Effector memory CD4-positive, alpha-beta T cell (primary cell): ENCODE measurements around the gene GIPC2.
"Not testable (repeated sequence)": the region's sequence is repeated elsewhere in the genome, so short reads cannot be mapped to it uniquely, and the experiment has no call there.

Experiments used
- DNase-seq, 3 donors: peaks; one replicate each; pipeline ENCODE4 v3.0.0-alpha.2; 2020
- H3K27ac ChIP-seq: 2 replicates; pipeline ENCODE4 v1.7.0; 2013; ENCODE audit warnings: mild to moderate bottlenecking, low read length, moderate library complexity; ENCODE audit not compliant: insufficient read depth, poor library complexity, severe bottlenecking
- H3K27me3 ChIP-seq: replicated peaks from 2 replicates; pipeline ENCODE4 v1.7.0; 2013; ENCODE audit warnings: mild to moderate bottlenecking, low read length; ENCODE audit not compliant: insufficient read depth, control insufficient read depth, poor library complexity, severe bottlenecking
- H3K36me3 ChIP-seq: 2 replicates; pipeline ENCODE4 v1.7.0; 2013; ENCODE audit warnings: mild to moderate bottlenecking, low read length, moderate library complexity; ENCODE audit not compliant: control insufficient read depth, insufficient read depth
- H3K4me1 ChIP-seq: 2 replicates; pipeline ENCODE4 v1.7.0; 2013; ENCODE audit warnings: low read length, mild to moderate bottlenecking; ENCODE audit not compliant: control insufficient read depth, insufficient read depth, poor library complexity, severe bottlenecking
- H3K4me3 ChIP-seq: 2 replicates; pipeline ENCODE4 v1.7.0; 2013; ENCODE audit warnings: low read length, low read depth, mild to moderate bottlenecking; ENCODE audit not compliant: insufficient read depth, poor library complexity, severe bottlenecking
- H3K9me3 ChIP-seq: 2 replicates; pipeline ENCODE4 v1.7.0; 2013; ENCODE audit warnings: mild to moderate bottlenecking, low read length, moderate library complexity; ENCODE audit not compliant: control insufficient read depth

The GIPC2 gene

GRCh38 chr1:78061825-78062523 lies 16.2 kb downstream of the GIPC2 start:
- DNase-seq = no peak
- Histone ChIP-seq H3K36me3 (no peaks in the 10 kb centered on the region), H3K4me3 (no peak overlapping the region), H3K9me3 (no peaks in the 10 kb centered on the region), H3K4me1 (no peaks in the 10 kb centered on the region), H3K27ac (no peak overlapping the region), H3K27me3 (no peaks in the 10 kb centered on the region)

GRCh38 chr1:78064886-78065285 lies 19.1 kb downstream of the GIPC2 start:
- H3K36me3 ChIP-seq, DNase-seq, H3K4me1 ChIP-seq, H3K9me3 ChIP-seq, H3K4me3 ChIP-seq, H3K27me3 ChIP-seq, H3K27ac ChIP-seq: not testable (repeated sequence)

- H3K27me3 ChIP-seq = no peaks in the 10 kb centered on the region
- no peak for DNase-seq
- no peak overlapping the region for H3K27ac ChIP-seq
- H3K9me3 ChIP-seq = no peaks in the 10 kb centered on the region
- no peaks in the 10 kb centered on the region for H3K36me3 ChIP-seq
- no peak overlapping the region for H3K4me3 ChIP-seq
- H3K4me1 ChIP-seq = no peaks in the 10 kb centered on the region
Measured at GRCh38 chr1:78068681-78069283, 23.0 kb downstream of the GIPC2 start.

GRCh38 chr1:78069784-78070183 lies 24.0 kb downstream of the GIPC2 start:
- no peaks in the 10 kb centered on the region for H3K9me3 ChIP-seq
- H3K36me3 ChIP-seq = no peaks in the 10 kb centered on the region
- DNase-seq = no peak
- no peaks in the 10 kb centered on the region for H3K27me3 ChIP-seq
- H3K4me3 ChIP-seq = no peak overlapping the region
- no peaks in the 10 kb centered on the region for H3K4me1 ChIP-seq
- H3K27ac ChIP-seq = no peak overlapping the region

- no peak for DNase-seq
- Histone ChIP-seq H3K4me3 (no peak overlapping the region), H3K27me3 (no peaks in the 10 kb centered on the region), H3K4me1 (no peaks in the 10 kb centered on the region), H3K27ac (no peak overlapping the region), H3K36me3 (no peaks in the 10 kb centered on the region), H3K9me3 (no peaks in the 10 kb centered on the region)
Measured at GRCh38 chr1:78070210-78070609, 24.4 kb downstream of the GIPC2 start.

GRCh38 chr1:78070758-78071157 lies 25.0 kb downstream of the GIPC2 start:
- no peak overlapping the region for H3K27ac ChIP-seq
- no peak overlapping the region for H3K4me3 ChIP-seq
- no peaks in the 10 kb centered on the region for H3K27me3 ChIP-seq
- no peaks in the 10 kb centered on the region for H3K36me3 ChIP-seq
- H3K4me1 ChIP-seq = no peaks in the 10 kb centered on the region
- no peaks in the 10 kb centered on the region for H3K9me3 ChIP-seq
- DNase-seq = no peak

GRCh38 chr1:78071696-78072095 lies 25.9 kb downstream of the GIPC2 start:
- H3K27me3 ChIP-seq = no peaks in the 10 kb centered on the region

GRCh38 chr1:78072216-78072615 lies 26.4 kb downstream of the GIPC2 start:
- Histone ChIP-seq H3K36me3 (no peaks in the 10 kb centered on the region), H3K9me3 (no peaks in the 10 kb centered on the region), H3K4me3 (no peak overlapping the region), H3K27me3 (no peaks in the 10 kb centered on the region), H3K27ac (no peak overlapping the region), H3K4me1 (no peaks in the 10 kb centered on the region)
- DNase-seq = no peak

More at GRCh38 chr1:78071696-78072095, 25.9 kb downstream of the GIPC2 start:
- no peaks in the 10 kb centered on the region for H3K4me1 ChIP-seq
- H3K36me3 ChIP-seq = no peaks in the 10 kb centered on the region
- no peak overlapping the region for H3K27ac ChIP-seq
- H3K4me3 ChIP-seq = no peak overlapping the region
- no peaks in the 10 kb centered on the region for H3K9me3 ChIP-seq
- DNase-seq = no peak

GRCh38 chr1:78073441-78073840 lies 27.7 kb downstream of the GIPC2 start:
- H3K27me3 ChIP-seq = no peaks in the 10 kb centered on the region
- H3K36me3 ChIP-seq = no peaks in the 10 kb centered on the region
- no peaks in the 10 kb centered on the region for H3K4me1 ChIP-seq

GRCh38 chr1:78075621-78076020 lies 29.9 kb downstream of the GIPC2 start:
- Histone ChIP-seq H3K9me3 (no peaks in the 10 kb centered on the region), H3K4me1 (no peaks in the 10 kb centered on the region), H3K36me3 (no peaks in the 10 kb centered on the region), H3K4me3 (no peak overlapping the region), H3K27me3 (no peaks in the 10 kb centered on the region), H3K27ac (no peak overlapping the region)
- DNase-seq = no peak

More at GRCh38 chr1:78073441-78073840, 27.7 kb downstream of the GIPC2 start:
- DNase-seq = no peak
- no peak overlapping the region for H3K27ac ChIP-seq
- H3K4me3 ChIP-seq = no peak overlapping the region
- H3K9me3 ChIP-seq = no peaks in the 10 kb centered on the region
